H9 (cell line): Measurements from ENCODE around the gene C10orf105. TPM values are rescaled to one million over a fixed set of nuclear protein-coding genes. Genes with fewer than 3 reads are reported as not detected.

Experiments used
- DNase-seq: peaks from one replicate; pipeline ENCODE4 v3.0.0-alpha.2; 2017
- H2AFZ ChIP-seq: one replicate; pipeline ENCODE4 v1.6.1; 2013; ENCODE audit warnings: mild to moderate bottlenecking, low read length, control low read depth, moderate library complexity
- H2AK5ac ChIP-seq: 2 replicates; pipeline ENCODE4 v1.6.1; 2013; ENCODE audit warnings: low read length, control low read depth, mixed read lengths; ENCODE audit not compliant: insufficient read length
- H2BK120ac ChIP-seq: one replicate; pipeline ENCODE4 v1.6.1; 2013; ENCODE audit warnings: low read depth, mild to moderate bottlenecking, low read length, control low read depth, inconsistent platforms; ENCODE audit not compliant: poor library complexity, severe bottlenecking
- H2BK12ac ChIP-seq: 2 replicates; pipeline ENCODE4 v1.6.1; 2013; ENCODE audit warnings: low read length, control low read depth, mixed read lengths, low read depth; ENCODE audit not compliant: insufficient read length
- H2BK15ac ChIP-seq: 2 replicates; pipeline ENCODE4 v1.6.1; 2013; ENCODE audit warnings: low read depth, low read length, control low read depth
- H2BK20ac ChIP-seq: one replicate; pipeline ENCODE4 v1.6.1; 2013; ENCODE audit warnings: low read depth, mild to moderate bottlenecking, low read length, control low read depth, inconsistent platforms; ENCODE audit not compliant: poor library complexity, severe bottlenecking
- H2BK5ac ChIP-seq: 2 replicates; pipeline ENCODE4 v1.6.1; 2013; ENCODE audit warnings: low read length, control low read depth, mixed read lengths; ENCODE audit not compliant: insufficient read length
- H3K14ac ChIP-seq: 2 replicates; pipeline ENCODE4 v1.6.1; 2013; ENCODE audit warnings: low read length, control low read depth; ENCODE audit not compliant: insufficient read depth
- H3K18ac ChIP-seq: 2 replicates; pipeline ENCODE4 v1.6.1; 2013; ENCODE audit warnings: low read depth, mild to moderate bottlenecking, mixed read lengths, low read length, control low read depth; ENCODE audit not compliant: insufficient read length
- H3K23ac ChIP-seq: 2 replicates; pipeline ENCODE4 v1.6.1; 2013; ENCODE audit warnings: low read length, control low read depth, mixed read lengths, low read depth; ENCODE audit not compliant: insufficient read length
- H3K23me2 ChIP-seq: 2 replicates; pipeline ENCODE4 v1.6.1; 2013; ENCODE audit warnings: low read depth, mild to moderate bottlenecking, mixed read lengths, low read length, control low read depth; ENCODE audit not compliant: insufficient read length, poor library complexity, severe bottlenecking
- H3K27ac ChIP-seq: 2 replicates; pipeline ENCODE4 v1.5.1; 2013; ENCODE audit warnings: low read length, control low read depth, mixed read lengths, low read depth; ENCODE audit not compliant: insufficient read length
- H3K27me3 ChIP-seq: 2 replicates; pipeline ENCODE4 v1.6.1; 2013; ENCODE audit warnings: low read length, control low read depth, inconsistent platforms; ENCODE audit not compliant: insufficient read depth
- H3K4ac ChIP-seq: 2 replicates; pipeline ENCODE4 v1.6.1; 2013; ENCODE audit warnings: low read depth, mild to moderate bottlenecking, control low read depth, inconsistent platforms, low read length, moderate library complexity
- H3K4me1 ChIP-seq: 2 replicates; pipeline ENCODE4 v1.6.1; 2013; ENCODE audit warnings: low read length, control low read depth, inconsistent platforms; ENCODE audit not compliant: insufficient read depth
- H3K4me2 ChIP-seq: 2 replicates; pipeline ENCODE4 v1.6.1; 2013; ENCODE audit warnings: low read length, control low read depth, mixed read lengths; ENCODE audit not compliant: insufficient read length, insufficient read depth
- H3K56ac ChIP-seq: 2 replicates; pipeline ENCODE4 v1.6.1; 2013; ENCODE audit warnings: low read depth, mild to moderate bottlenecking, mixed read lengths, low read length, control low read depth; ENCODE audit not compliant: insufficient read length
- H3K79me1 ChIP-seq: 2 replicates; pipeline ENCODE4 v1.6.1; 2013; ENCODE audit warnings: low read depth, mild to moderate bottlenecking, moderate library complexity, low read length, control low read depth, inconsistent platforms; ENCODE audit not compliant: insufficient read depth, poor library complexity, severe bottlenecking
- H3K79me2 ChIP-seq: 2 replicates; pipeline ENCODE4 v1.6.1; 2013; ENCODE audit warnings: low read length, control low read depth, inconsistent platforms; ENCODE audit not compliant: insufficient read depth
- H3K9ac ChIP-seq: 2 replicates; pipeline ENCODE4 v1.6.1; 2013; ENCODE audit warnings: low read length, control low read depth, mixed read lengths; ENCODE audit not compliant: insufficient read length; ENCODE audit errors: extremely low read depth
- H3K9me3 ChIP-seq: one replicate; pipeline ENCODE4 v1.6.1; 2013; ENCODE audit warnings: low read depth, low read length, inconsistent platforms; ENCODE audit not compliant: control insufficient read depth
- H3T11ph ChIP-seq: one replicate; pipeline ENCODE4 v1.6.1; 2013; ENCODE audit warnings: mild to moderate bottlenecking, low read length, control low read depth, inconsistent platforms
- H4K20me1 ChIP-seq: one replicate; pipeline ENCODE4 v1.6.1; 2013; ENCODE audit not compliant: control insufficient read depth, insufficient read length, insufficient read depth
- H4K5ac ChIP-seq: 2 replicates; pipeline ENCODE4 v1.6.1; 2013; ENCODE audit warnings: low read depth, mild to moderate bottlenecking, mixed read lengths, low read length, control low read depth; ENCODE audit not compliant: insufficient read length
- H4K8ac ChIP-seq: replicated peaks from 2 replicates; pipeline ENCODE4 v1.6.1; 2013; ENCODE audit warnings: low read length, control low read depth, mixed read lengths, low read depth; ENCODE audit not compliant: insufficient read length
- H4K91ac ChIP-seq: 2 replicates; pipeline ENCODE4 v1.6.1; 2013; ENCODE audit warnings: low read depth, mild to moderate bottlenecking, moderate library complexity, mixed read lengths, low read length, control low read depth; ENCODE audit not compliant: insufficient read length
- H3K27ac Mint-ChIP-seq, 3 experiments: 2 replicates in 2 of 3; 3 replicates in 1 of 3; pipeline ENCODE4 v1.8.0; 2020 to 2021; ENCODE audit warnings: mixed read lengths in 3 of 3, mild to moderate bottlenecking in 1 of 3, moderate library complexity in 1 of 3
- H3K27me3 Mint-ChIP-seq: 2 replicates; pipeline ENCODE4 v1.8.0; 2021; ENCODE audit warnings: low read depth, mild to moderate bottlenecking, moderate library complexity, mixed read lengths
- H3K36me3 Mint-ChIP-seq, 3 experiments: 2 replicates in 2 of 3; 3 replicates in 1 of 3; pipeline ENCODE4 v1.8.0; 2020 to 2021; ENCODE audit warnings: low read depth in 3 of 3, mixed read lengths in 3 of 3; ENCODE audit not compliant: insufficient read depth in 1 of 3
- H3K4me1 Mint-ChIP-seq, 2 experiments: 2 replicates each; pipeline ENCODE4 v1.8.0; 2020; ENCODE audit warnings: mixed read lengths in 2 of 2
- H3K4me3 Mint-ChIP-seq, 2 experiments: 2 replicates in 1 of 2; 3 replicates in 1 of 2; pipeline ENCODE4 v1.8.0; 2020 to 2021; ENCODE audit warnings: mild to moderate bottlenecking in 2 of 2, mixed read lengths in 2 of 2, moderate library complexity in 1 of 2
- H3K9me3 Mint-ChIP-seq, 2 experiments: 2 replicates in 1 of 2; 3 replicates in 1 of 2; pipeline ENCODE4 v1.8.0; 2020; ENCODE audit warnings: mild to moderate bottlenecking in 2 of 2, mixed read lengths in 2 of 2, moderate library complexity in 1 of 2
- CTCF ChIP-seq: fragments of 200-600 bp; sonication (generic); conservative IDR thresholded peaks from 3 replicates; pipeline ENCODE4 v1.8.0; 2021; ENCODE audit warnings: antibody characterized with exemption, mild to moderate bottlenecking
- WGBS: extraction: QIAGEN DNeasy Blood & Tissue Kit; methylation state at CpG from one replicate; pipeline ENCODE4 v1.1.7; 2013; ENCODE audit warnings: missing lambda C conversion rate, low lambda C conversion rate, mixed read lengths; ENCODE audit not compliant: insufficient read length; ENCODE audit errors: extremely low coverage; 5-methylcytosine and 5-hydroxymethylcytosine counted together
- total RNA-seq: library from RNA; stranded (reverse); gene quantifications from 2 replicates; pipeline ENCODE4 v1.2.1, GENCODE V29; 2021

C10orf105 gene
- total RNA-seq, 1 experiment from 2014 or later: 0.26 TPM

GRCh38 chr10:71687480-71687879 is 32.1 kb downstream of the C10orf105 start:
- Histone ChIP-seq H4K8ac (no peak overlapping the region), H4K91ac (no peak overlapping the region), H3K23me2 (no peaks in the 10 kb centered on the region), H3K27ac (no peak overlapping the region), H3K18ac (no peak overlapping the region), H4K20me1 (no peaks in the 10 kb centered on the region), H3K27me3 (no peaks in the 10 kb centered on the region), H2AFZ (no peak overlapping the region), H3K9ac (no peak overlapping the region), H3K4ac (no peak overlapping the region), H3K56ac (no peak overlapping the region), H2AK5ac (no peak overlapping the region), H2BK5ac (no peak overlapping the region), H4K5ac (no peak overlapping the region), H3K4me1 (peaks cover 5% of the 10 kb centered on the region; the same call in 1 of the 2 replicates), H3K23ac (no peak overlapping the region), H2BK120ac (no peak overlapping the region), H3K4me2 (no peak overlapping the region), H2BK15ac (no peak overlapping the region), H3K14ac (no peak overlapping the region), H3K79me1 (no peaks in the 10 kb centered on the region), H3K9me3 (no peaks in the 10 kb centered on the region), H2BK12ac (no peak overlapping the region), H2BK20ac (no peak overlapping the region), H3K79me2 (no peaks in the 10 kb centered on the region), H3T11ph (no peak overlapping the region)
- no peak overlapping the region for H3K4me3 Mint-ChIP-seq
- H3K36me3 Mint-ChIP-seq: peaks cover 4 to 5% (median 4%) of the 10 kb centered on the region in 3 experiments
- H3K27me3 Mint-ChIP-seq: peaks cover 6% of the 10 kb centered on the region
- no peak for TF ChIP-seq CTCF
- peaks cover 7 to 11% of the 10 kb centered on the region in 2 experiments for H3K9me3 Mint-ChIP-seq
- H3K4me1 Mint-ChIP-seq: peaks cover 32 to 34% of the 10 kb centered on the region in 2 experiments
- no CpG with 5 or more reads among the region's 9 CpGs for WGBS
- H3K27ac Mint-ChIP-seq: peak overlapping the region in 1 of 3 experiments; percentile 70; a peak in 2 of 7 replicates
- no peak for DNase-seq
